Right kidney (tissue), 1 donor: Measurements from ENCODE around the gene SLC17A4.

Experiments
- DNase-seq: peaks from one replicate; pipeline ENCODE4 v3.0.0-alpha.2; 2016

The SLC17A4 gene

DNA sequence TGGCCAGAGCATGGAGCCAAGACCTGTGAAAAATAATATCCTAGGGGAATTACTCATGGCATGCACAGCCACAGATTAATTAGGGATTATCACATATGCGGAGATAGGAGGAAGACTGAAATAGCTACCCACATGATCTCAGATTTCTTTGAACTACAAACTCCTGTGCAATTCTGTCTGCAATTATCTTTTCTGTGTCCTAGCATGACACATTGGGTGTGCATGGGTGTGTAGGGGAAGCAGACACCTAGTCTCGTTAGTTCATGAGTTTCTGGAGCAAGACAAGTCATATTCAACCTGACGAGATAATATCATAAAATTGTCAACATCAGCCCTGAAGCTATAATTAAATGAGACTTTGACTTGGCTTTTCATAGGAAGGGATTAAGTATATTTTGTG lies 3.6 kb upstream of the SLC17A4 start:
- DNase-seq: no peak

DNA sequence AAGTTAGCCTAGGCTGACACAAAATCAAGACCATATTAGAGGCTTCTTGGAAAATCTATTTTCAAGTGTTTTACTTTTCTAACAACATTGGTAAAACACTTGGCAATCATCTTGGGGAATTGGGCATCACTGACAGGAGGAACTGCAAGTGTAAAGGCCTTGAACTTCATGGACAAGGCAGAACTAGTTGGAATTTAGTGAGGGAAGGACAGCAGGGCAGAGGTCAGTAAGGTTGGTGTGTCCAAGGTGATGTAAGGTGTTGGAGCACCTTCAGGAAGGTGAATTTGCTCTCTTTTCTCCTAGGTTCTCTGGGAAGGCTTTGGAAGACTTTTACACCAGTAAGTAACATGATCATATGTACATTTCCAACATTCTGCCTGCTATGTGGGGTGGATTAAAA lies 1.5 kb upstream of the SLC17A4 start:
- no peak for DNase-seq

DNA sequence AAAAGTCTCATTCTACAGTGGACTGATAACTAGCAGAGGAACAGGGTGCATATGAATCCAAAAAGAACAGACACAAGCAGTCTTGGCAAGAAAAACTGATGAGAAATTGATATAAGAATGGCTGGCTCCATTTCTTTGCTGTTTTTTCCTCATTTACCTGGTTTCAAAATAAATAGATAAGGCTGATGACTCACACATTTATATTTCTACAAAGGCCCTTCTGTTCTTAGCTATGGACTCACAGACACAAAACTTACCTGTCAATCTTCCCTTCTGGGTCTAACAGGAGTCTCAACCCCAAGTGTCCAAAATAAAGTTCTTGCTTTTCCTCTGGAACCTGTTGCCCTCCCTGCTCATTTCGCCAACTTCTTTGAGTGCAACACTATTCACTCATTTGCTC lies 941 bp downstream of the SLC17A4 start:
- no peak for DNase-seq

DNA sequence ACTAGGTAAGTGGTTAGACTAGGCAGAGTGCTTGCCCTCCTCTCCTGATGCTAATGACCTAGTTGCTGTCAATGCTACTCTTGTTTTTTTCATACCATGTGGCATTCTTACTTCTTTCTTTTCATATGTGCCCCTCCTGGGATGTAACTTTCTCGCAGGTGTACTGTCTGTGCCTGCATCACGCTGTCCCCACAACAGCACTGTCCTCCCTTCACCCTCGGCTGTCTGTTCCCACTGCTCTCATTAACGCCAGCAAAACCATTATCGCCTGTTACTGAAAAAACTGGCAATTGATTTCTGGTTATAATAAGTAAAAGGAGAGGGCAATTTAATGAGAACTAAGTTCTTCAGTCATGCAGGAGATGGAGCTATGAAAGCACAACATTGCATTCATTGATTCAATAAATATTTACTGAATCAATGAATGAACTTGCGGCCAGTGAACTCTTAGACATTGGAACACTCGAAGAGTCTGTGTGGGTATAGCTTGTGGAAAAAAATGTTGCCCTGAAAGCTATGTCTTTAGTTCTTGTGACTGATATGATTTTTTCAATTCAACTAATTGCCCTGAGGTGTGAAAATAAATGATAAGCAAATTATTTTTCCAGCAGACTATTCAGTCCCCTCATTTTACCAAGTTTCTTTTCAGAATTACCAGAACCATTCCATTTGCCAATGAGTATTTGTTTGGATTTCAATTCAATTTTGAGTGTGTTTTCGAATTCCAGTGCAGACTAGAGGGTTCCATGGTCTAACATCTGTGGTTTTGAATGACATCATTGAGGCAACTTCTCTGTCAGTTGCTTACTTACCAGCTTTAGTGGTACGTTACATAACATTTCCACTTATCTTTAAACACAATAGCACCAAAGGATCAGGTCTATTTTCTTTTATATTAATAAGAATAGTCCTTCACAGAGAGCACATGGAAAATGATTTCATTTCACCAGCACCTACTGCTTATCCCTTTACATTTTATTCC lies 2.1 kb downstream of the SLC17A4 start:
- no peak for DNase-seq

DNA sequence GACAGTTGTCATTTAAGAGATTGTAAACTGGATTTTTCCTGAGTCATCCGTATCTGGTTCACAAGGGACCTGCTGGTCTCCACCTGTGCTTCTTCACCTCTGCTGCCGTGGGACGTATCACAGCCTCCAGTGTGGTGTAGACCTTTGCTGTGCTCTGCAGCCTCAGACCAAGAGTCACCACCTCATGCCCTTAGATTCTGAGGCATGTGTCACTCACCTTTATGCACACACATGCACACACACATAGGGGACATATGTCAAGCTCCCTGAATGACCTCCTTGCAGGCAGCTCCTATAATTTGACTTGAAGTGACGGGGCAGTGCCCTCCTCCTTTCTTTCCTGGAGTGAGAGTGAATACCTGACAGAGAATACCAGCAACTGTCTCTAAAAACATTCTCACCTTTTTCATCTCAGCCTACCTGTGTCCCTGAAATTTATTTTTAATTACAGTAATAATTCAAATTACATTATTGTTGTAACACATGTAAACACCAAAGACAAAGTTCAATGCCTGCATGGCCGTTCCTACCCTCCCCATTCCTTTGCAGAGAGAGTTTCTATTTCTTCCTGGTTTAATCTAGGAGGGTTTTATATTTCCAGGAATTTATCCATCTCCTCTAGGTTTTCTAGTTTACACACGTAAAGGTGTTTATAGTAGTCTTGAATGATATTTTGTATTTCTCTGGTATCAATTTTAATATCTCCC lies 3.5 kb downstream of the SLC17A4 start:
- no peak for DNase-seq

DNA sequence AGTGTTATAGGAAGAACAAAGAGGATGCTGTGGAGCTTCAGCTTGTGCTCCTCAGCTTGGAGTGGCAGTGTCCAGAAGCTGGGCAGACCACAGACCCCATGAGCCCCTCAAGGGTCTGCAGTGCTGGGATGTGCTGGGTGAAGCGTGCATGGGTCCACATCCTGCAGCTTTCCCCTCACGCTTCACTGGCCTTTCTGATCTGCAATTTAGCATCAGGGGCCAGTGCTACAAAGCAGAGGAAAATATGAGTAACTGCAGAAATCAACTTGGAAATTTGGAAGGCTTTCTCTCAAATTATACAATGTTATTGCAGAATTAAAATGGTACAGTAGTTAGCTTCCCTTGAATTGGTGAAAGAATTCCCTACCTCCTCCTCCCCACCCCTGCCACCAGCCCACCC lies 10.1 kb downstream of the SLC17A4 start:
- DNase-seq: no peak

DNA sequence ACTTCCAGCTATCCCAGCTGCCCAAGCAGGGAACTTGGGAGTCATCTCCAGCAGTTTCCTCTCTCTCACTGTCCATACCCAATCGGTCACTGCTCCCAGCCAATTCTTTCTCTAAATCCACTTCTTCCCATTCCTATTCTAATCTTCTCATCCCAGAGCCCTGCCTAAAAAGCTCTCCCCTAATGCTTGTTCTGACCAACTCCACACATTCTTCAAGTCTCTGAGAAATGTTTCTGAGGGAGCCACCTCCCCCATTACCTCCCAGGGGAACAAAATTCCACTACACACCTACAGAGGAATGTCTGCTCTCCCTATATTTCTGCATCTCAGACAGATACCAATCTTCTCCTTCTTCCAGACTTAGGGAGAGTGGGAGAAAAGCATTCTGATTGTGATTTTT lies 14.0 kb downstream of the SLC17A4 start:
- no peak for DNase-seq

DNA sequence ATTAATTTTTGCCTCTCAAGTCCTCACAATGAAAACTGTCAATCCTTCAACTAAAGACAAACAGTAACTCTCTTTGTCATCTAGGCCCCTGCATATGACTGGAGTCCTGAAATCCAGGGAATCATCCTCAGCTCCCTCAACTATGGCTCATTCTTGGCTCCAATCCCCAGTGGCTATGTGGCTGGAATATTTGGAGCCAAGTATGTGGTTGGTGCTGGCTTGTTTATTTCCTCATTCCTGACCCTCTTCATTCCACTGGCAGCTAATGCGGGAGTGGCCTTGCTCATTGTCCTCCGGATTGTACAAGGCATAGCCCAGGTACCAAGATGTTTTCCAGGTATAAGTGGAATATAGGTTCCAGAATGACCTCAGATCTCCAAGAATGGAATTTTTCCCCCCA lies 15.4 kb downstream of the SLC17A4 start:
- no peak for DNase-seq

DNA sequence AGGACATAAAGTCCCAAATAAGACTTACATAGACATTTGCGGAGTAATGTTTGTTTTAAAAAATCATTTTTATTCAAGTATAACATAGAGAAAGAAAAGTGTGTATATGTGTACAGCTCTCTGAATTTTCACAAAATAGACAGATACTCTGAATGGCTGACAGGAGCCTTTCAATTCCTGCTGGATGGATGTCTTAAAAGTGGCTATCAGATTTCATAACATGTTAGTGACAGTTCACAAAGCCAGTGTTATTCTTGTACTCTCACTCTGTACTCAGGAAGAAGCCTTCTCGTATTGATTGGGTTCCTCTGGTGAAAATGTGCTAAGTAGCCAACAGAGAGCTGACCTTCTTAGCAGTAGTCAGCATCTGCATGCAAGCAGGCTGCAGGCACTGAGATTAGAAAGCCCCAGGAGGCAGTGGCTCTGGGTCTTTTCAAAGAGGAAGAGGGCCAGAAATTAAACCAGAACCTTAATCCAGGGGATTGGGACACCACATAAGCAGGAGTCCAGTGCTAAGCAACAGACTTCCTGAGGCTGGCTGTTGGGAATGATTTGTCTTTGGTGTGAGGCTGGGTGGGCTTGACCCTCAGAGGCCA lies 19.7 kb downstream of the SLC17A4 start:
- DNase-seq: no peak

DNA sequence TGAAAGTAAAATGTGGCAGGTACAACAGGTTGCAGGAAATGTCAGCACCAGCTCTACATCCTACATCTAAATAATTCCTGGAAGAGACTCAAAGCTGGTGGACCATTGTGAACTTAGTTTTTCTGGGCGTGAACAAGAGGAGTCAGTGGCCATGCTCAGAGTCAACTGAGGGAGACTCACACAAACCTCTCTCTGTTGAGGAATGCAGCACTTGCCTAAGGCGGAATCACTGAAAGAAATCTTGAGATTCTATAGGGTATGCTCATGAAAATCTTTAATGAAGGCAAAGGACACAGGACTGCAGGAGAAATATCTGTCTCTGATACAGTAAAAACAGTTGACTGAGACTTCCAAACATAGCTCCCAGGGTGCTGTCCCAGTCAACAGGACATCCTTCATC lies 22.5 kb downstream of the SLC17A4 start:
- no peak for DNase-seq

DNA sequence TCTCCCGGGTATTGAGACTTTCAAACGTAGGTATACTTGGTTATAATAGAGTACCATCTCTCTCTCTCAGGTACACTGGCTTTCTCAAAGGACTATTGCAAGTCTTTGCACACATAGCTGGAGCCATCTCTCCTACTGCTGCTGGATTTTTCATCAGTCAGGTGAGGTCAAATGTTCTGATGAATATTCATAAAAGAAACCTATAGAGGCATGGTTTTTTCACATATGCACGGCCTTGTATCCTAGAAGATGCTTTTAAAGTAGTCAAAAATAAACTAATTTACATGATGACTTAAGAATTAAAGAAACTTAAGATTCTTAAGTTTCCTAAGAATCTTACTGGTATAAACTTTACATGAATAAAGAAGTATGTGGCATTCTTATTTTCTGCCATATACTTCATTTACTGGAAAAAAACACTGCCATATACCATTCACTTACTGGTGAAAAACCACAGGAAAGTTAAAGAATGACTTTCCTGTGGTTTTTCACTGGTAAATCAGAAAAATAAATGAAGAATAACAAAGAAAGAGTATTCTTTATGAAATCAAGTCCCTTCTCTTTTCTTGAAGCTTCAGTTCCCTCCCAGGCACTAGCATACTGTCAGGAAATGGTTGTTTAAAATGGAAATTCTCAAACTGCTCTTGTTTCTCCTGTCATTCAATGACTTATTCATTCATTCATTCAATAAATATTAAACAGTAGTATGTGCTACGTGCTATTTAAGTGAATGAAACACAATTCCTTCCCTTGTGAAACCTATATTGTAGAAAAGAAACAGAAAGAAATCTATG lies 23.5 kb downstream of the SLC17A4 start:
- no peak for DNase-seq

DNA sequence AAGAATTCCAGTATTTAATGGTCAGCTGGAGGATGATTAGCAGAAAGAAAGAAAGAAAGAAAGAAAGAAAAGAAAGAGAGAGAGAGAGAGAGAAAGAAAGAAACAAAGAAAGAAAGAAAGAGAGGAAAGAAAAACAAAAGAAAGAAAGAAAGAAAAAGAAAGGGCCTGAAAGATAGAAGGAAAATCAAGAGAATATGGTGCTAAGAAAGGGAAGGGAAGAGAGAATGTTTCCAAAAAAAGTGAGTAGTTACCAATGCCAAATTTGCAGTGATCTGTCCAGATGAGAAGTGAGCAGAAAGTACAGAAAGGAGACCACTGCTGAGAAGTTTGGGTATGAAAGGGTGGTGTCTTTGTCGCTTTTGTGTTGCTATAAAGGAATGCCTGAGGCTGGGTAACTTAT lies 26.6 kb downstream of the SLC17A4 start:
- no peak for DNase-seq

DNA sequence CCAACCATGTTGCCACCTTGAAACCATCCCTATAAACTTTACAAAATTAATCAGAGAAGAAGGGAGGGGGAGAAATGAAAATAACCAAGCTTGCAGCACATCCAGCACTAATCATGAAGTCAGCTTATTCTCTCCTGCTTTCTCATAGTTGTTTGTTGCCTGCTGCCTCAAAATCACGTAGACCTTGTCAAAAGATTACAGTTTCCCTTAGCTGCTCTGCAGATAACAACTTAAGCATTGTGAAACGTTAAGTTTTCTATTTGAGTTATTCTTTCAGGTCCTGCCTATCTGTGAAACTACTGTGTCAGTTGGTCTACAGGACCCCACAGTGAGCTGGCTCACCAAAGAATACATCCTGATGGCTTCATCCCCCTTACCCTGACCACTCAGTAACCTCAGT lies 32.9 kb downstream of the SLC17A4 start:
- DNase-seq: no peak

DNA sequence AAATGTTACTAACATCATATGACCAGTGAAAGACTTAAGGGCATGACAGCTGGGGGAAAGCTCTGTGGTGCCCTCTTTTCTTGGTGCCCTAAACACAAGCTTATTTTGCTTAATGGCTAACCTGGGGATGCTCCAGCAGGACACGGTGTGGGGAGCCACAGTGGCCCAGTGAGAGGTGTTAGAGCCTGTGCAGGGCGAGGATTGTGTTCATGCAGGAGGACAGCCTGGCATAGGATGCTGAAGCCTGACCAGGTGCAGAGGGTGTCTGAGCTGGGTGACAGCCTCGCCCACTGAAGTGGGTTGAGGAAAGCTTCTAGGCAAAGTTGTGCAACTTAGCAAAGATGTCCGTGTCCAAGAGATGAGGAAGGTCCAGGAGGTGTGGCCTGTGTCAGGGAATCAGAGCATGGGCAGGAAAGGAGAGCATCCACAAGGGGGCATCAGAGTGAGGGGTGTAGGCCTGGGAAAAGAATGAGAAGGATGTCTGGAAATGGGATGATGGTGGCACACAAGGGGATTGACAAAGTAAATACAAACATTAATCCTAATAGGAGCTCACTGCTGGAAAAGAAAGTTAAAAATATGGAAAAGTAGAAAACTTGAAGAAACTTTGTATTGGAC lies 33.9 kb downstream of the SLC17A4 start:
- DNase-seq: no peak

DNA sequence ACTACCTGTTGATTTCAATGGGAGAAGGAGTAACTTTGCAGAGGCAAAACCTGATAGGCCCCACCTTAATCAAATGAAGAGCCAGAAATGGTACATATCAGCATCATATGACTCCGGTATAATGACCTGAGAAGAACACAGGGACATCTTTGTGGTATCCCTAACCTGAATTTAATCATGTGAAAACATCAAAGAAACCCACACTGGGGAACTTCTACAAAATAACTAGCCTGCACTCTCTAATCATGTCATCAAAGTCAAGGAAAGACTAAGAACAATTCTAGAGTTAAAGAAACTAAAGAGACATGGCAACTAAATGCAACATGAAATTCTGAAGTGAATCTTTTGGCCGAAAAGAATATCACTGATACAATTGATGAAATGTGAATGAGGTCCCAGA lies 34.9 kb downstream of the SLC17A4 start:
- DNase-seq: no peak

DNA sequence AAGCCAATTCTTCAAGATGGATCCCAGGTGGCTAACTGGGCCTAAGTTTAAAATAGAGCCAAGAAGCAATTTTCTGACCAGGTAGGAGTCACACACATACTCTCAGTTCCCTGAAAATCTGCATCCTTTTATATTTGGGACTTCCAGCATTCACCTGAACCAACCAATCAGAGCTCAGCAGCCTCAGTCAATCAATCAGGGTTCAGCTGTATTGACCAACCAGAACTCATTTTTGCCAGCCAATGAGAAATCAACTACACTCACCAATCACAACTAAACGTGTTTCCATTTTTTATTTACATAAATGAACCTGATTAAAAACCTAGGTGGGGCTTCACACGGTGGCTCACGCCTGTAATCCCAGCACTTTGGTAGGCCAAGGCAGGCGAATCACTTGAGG lies 37.5 kb downstream of the SLC17A4 start:
- no peak for DNase-seq

DNA sequence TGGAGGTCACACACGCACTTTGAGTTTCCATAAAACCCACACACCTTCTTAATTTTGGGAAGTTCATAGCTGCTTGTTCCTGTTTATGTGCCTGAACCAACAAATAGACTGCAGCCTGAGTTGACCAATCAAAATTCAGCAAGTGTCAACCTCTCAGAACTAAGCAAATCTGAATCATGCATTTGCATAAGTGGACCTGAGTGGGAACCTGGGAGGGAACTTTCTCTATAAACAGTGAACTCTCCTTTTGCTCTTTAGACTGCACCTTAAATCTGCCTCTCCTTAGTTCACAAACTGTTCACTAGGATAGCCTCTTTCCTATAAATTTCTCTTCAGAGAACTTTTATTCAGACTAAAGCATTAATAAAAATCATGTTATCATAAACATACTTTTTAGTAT lies 39.4 kb downstream of the SLC17A4 start:
- DNase-seq: no peak

DNA sequence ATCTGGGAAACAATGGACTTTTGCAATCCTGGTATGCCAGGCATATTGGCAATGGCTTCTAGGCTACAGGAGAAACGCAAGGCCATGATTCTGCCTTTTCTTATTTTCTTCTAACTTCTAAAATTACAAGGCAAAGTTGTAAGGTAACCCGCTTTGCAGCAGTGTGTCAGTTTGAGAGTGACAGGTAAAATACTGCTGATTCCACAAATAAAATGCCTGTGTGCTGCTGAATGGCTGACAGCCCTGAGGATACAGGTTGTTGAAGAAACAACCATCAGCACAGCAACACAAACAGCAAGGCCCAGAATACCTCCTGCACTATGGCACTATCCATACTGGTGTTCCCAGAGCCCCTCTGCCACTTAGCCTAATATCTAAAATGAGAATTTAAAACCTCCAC lies 40.2 kb downstream of the SLC17A4 start:
- DNase-seq: no peak

DNA sequence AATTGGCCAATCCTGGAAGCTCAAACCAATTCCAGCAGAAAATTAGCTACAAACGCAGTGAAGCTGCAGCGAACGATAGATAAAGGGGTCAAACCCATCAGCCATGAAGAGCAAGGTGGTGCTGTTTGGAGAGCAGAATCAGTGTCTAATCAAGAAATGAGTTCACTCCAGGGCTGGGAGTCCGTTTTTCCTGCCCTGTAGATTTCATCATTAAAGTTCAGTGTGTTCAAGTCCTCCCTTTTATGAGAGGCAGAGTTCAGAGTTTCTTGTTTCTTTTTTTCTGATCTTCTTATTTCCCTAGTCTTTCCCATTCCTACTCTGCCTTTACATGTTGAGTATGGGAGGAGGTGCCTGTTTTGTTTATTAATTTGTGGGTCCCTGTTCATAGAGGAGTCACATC lies 46.9 kb downstream of the SLC17A4 start:
- DNase-seq: no peak

DNA sequence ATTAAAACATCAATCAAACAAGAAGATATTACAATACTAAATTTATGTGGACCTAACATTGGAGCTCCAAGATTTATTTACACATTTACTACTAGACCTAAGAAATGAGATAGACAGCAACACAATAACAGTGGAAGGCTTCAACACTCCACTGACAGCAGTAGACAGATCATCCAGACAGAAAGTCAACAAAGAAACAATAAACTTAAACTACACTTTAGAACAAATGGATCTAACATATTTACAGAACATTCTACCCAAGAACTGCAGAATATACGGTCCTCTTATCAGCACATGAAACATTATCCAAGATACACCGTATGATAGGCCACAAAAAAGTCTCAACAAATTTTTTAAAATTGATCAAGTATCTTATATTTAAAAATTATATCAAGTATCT lies 50.3 kb downstream of the SLC17A4 start:
- DNase-seq: no peak

DNA sequence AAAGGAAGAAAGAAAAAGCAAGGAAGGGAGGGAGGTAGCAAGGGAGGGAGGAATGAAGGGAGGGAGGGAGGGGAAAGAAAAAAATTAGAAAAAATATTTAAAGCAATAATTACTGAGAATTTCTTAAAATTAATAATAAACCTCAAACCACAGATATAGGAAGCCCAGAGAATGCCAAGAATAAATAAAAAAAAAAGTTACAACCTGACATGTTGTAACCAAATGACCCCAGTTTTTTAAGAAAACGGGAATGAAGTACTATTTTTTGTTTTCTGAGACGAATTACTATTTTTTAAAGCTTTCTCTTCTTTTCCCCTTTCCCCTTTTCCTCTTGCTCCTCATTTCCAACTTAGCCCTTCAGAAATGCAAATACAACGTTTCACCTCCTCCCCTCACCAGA lies 60.7 kb downstream of the SLC17A4 start:
- DNase-seq: no peak

DNA sequence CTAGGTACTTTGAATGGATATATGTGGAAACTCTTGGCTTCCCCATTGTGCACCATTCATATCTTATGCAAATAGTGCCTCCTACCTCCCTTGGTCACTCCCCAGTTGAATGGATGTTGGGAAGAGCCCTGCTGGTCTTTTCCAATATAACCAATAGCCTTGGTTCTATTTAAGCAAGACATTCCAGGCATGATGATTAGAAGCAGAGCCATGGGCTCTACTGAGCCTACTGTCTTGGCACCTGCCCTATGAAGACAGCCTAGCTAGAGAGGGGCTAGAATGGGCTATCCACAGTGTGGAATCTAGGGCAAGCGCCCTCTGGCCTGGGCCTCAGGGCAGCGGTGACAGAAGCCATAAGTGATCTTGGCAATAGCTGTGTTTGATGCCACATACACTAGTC lies 61.7 kb downstream of the SLC17A4 start:
- DNase-seq: no peak
